ENCODE data around the gene TFAP2B.

DNA sequence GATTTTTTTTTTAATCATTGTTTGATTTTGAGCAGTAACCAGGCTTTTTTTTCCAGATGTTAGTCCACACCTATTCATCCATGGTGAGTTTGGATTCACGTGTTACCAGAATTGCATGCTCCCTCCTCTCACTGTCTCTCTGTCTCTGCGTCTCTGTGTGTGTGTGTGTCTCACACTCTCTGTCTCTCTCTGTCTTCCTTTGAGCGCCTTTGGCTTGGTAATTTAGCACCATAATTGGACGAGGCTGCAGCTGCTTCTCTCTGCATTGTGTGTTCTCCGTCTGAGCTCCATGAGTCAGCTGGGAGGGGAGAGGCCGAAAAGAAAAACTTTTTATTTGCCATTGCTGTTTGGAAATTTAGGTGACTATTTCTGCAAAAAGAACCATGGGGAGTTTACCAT lies 3.4 kb downstream of the TFAP2B start:
- TF ChIP-seq, protein P1, sequence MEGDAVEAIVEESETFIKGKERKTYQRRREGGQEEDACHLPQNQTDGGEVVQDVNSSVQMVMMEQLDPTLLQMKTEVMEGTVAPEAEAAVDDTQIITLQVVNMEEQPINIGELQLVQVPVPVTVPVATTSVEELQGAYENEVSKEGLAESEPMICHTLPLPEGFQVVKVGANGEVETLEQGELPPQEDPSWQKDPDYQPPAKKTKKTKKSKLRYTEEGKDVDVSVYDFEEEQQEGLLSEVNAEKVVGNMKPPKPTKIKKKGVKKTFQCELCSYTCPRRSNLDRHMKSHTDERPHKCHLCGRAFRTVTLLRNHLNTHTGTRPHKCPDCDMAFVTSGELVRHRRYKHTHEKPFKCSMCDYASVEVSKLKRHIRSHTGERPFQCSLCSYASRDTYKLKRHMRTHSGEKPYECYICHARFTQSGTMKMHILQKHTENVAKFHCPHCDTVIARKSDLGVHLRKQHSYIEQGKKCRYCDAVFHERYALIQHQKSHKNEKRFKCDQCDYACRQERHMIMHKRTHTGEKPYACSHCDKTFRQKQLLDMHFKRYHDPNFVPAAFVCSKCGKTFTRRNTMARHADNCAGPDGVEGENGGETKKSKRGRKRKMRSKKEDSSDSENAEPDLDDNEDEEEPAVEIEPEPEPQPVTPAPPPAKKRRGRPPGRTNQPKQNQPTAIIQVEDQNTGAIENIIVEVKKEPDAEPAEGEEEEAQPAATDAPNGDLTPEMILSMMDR (conservative IDR thresholded peaks at IDR 0.05 in 1 of 2, IDR thresholded peaks at IDR 0.05 in 1 of 2; ENCODE audit: low read depth in 1 of 2, low read length in 2 of 2) = no peak
- no peak for TF ChIP-seq EZH2 (IDR thresholded peaks at IDR 0.05; ENCODE audit: low read length, missing control alignments)

Measured in fibroblast of lung (primary cell).